ENCODE measurements around the gene XRCC5.

GRCh38 chr2:216139884-216140283, 30.7 kb downstream of the XRCC5 start:
- TF ChIP-seq SUZ12 (IDR thresholded peaks at IDR 0.05; ENCODE audit: extremely low read depth, insufficient read depth, insufficient read length) (no peak), ZNF274 (IDR thresholded peaks at IDR 0.05; ENCODE audit: low read depth, low read length) (no peak), YY1 (IDR thresholded peaks at IDR 0.05; ENCODE audit: insufficient read depth, insufficient read length) (no peak)
